Upper lobe of left lung (tissue), 6 donors: Measurements from ENCODE around the gene TTC39A. TPM values are rescaled to one million over a fixed set of nuclear protein-coding genes. Genes with fewer than 3 reads are reported as not detected.

Source experiments
- ATAC-seq, 2 donors: fragments of 200-7000 bp; cut with Tn5 transposase; one replicate each; pipeline ENCODE4 v1.9.1; 2022; ENCODE audit warnings: mild to moderate bottlenecking in 2 of 2, moderate library complexity in 2 of 2; ENCODE audit not compliant: low FRiP score in 2 of 2
- DNase-seq, 2 donors: peaks; one replicate each; pipeline ENCODE4 v3.0.0-alpha.2; 2019 to 2020
- H3K27ac ChIP-seq, 4 donors: fragments of 200-600 bp; sonication (generic); one replicate each; pipeline ENCODE4 v1.5.1; 2016 to 2019
- H3K27me3 ChIP-seq, 4 donors: fragments of 200-600 bp; sonication (generic); one replicate each; pipeline ENCODE4 v1.5.1; 2017 to 2019
- H3K36me3 ChIP-seq, 4 donors: fragments of 200-600 bp; sonication (generic); one replicate each; pipeline ENCODE4 v1.5.1; 2016 to 2019
- H3K4me1 ChIP-seq, 4 donors: fragments of 200-600 bp; sonication (generic); one replicate each; pipeline ENCODE4 v1.5.1; 2018 to 2019
- H3K4me3 ChIP-seq, 4 donors: fragments of 200-600 bp; sonication (generic); one replicate each; pipeline ENCODE4 v1.5.1; 2017 to 2019; ENCODE audit warnings: mild to moderate bottlenecking in 2 of 4, moderate library complexity in 1 of 4
- H3K9me3 ChIP-seq, 4 donors: fragments of 200-600 bp; sonication (generic); one replicate each; pipeline ENCODE4 v1.5.1; 2018 to 2019
- EP300 ChIP-seq, 4 donors: sonication (generic); formaldehyde crosslinking; IDR thresholded peaks; one replicate each; pipeline ENCODE4 v1.5.1; 2017; ENCODE audit warnings: antibody characterized with exemption in 4 of 4, control low read depth in 2 of 4
- POLR2A ChIP-seq, 4 donors: fragments of 450-650 bp; IDR thresholded peaks; one replicate each; pipeline ENCODE4 v1.5.1; 2016 to 2017; ENCODE audit warnings: antibody characterized with exemption in 4 of 4, mild to moderate bottlenecking in 2 of 4
- POLR2AphosphoS5 ChIP-seq, 2 donors: sonication (generic); formaldehyde crosslinking; IDR thresholded peaks; one replicate each; pipeline ENCODE4 v1.5.1; 2017; ENCODE audit warnings: antibody characterized with exemption in 2 of 2
- WGBS, 2 donors: methylation state at CpG; one replicate each; pipeline ENCODE4 v1.1.5; 2017 to 2018; 5-methylcytosine and 5-hydroxymethylcytosine counted together
- total RNA-seq, 6 donors: library from RNA; depleted of rRNA in 4 of 6; stranded (reverse); fragments of >200 nt in 4 of 6; gene quantifications; one replicate each; pipeline versions ENCODE4 v1.1.0 to v1.2.1, GENCODE V29; 2016 to 2021
- TF ChIP-seq, protein P1 (sequence below), 6 experiments: fragments of 450-650 bp in 4 of 6; fragments of 200-600 bp in 2 of 6; sonication (generic) in 2 of 6; IDR thresholded peaks; one replicate each; pipeline ENCODE4 v1.5.1; 2016 to 2019; ENCODE audit warnings: antibody characterized with exemption in 6 of 6
- donor health status: DM: no; HTN: no; CAD: no; lungs with moderate emphysema.
- donor health status: DM: no; HTN: yes; CAD: no; lungs with severe emphysema.

TTC39A gene
- 10 to 100 TPM; 33.0 to 96.4 (median 55.7) TPM for total RNA-seq

DNA sequence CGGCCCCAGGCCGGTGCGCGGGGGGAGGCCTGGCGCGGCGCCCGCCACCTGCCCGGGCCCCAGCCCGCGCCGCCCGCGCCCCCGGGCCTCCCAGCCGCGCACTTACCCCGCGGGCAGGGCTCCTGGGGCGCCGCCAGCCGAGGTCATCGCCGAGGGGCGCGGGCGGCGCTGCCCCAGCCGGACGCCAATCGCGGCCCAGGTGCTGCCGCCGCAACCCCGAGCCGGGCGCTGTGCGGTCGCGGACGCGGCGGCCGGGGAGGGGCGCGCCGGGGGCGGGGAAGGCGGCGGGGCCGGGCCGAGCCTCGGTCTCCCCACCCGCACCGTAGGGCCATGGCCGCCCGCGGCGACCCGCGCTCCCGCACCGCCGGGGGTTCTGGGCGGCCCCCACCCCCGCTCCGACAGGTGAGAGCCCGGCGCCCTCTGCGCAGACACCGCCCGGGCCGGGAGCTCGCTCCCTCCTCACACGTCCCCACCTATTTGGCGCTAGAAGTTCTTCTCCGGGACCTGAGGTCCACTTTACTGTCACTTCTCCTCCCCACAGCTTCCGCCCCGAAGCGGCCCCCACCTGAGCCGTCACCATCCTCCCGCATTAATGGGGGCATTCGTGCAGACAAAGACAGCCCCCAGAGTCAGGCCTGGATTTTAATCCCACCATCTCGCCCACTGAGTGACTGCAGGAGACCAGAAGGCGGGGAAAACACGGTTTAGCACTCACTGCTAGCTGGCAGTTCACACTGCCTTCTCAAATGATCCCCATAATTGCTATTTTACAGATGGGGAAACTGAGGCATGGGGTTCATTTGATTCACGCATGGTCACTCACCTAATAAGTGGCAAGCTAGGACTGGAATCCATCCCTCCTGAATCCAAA, at the start of gene TTC39A:
TSS of gene TTC39A (minus strand) at position 232 of the 871 bp plus-strand sequence. CDS start at position 147, 85 bp downstream.
- Histone ChIP-seq H3K36me3 (no peaks in the 10 kb centered on the region), H3K4me1 (peaks cover 10 to 19% (median 17%) of the 10 kb centered on the region in 4 donors), H3K27ac (peak within 1 kb of the TSS; percentile 55 to 86 (median 78)), H3K4me3 (peak within 1 kb of the TSS in 3 of 4 donors; percentile 48 to 56 (median 55)), H3K27me3 (peaks cover 0 to 15% (median 3%) of the 10 kb centered on the region in 4 donors), H3K9me3 (no peaks in the 10 kb centered on the region)
- WGBS, 2 donors, result 14 to 19% methylated on average over 12 to 20 of the region's 87 CpGs
- TF ChIP-seq, protein P1, sequence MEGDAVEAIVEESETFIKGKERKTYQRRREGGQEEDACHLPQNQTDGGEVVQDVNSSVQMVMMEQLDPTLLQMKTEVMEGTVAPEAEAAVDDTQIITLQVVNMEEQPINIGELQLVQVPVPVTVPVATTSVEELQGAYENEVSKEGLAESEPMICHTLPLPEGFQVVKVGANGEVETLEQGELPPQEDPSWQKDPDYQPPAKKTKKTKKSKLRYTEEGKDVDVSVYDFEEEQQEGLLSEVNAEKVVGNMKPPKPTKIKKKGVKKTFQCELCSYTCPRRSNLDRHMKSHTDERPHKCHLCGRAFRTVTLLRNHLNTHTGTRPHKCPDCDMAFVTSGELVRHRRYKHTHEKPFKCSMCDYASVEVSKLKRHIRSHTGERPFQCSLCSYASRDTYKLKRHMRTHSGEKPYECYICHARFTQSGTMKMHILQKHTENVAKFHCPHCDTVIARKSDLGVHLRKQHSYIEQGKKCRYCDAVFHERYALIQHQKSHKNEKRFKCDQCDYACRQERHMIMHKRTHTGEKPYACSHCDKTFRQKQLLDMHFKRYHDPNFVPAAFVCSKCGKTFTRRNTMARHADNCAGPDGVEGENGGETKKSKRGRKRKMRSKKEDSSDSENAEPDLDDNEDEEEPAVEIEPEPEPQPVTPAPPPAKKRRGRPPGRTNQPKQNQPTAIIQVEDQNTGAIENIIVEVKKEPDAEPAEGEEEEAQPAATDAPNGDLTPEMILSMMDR (IDR thresholded peaks at IDR 0.05), result no peak
- TF ChIP-seq POLR2A (IDR thresholded peaks at IDR 0.05) (peak in 1 of 4 donors; percentile 9), POLR2AphosphoS5 (IDR thresholded peaks at IDR 0.05) (no peak), EP300 (IDR thresholded peaks at IDR 0.05) (no peak)
- peak in 1 of 2 donors; percentile 87 for DNase-seq
- peak in 1 of 2 donors; percentile 4 for ATAC-seq

DNA sequence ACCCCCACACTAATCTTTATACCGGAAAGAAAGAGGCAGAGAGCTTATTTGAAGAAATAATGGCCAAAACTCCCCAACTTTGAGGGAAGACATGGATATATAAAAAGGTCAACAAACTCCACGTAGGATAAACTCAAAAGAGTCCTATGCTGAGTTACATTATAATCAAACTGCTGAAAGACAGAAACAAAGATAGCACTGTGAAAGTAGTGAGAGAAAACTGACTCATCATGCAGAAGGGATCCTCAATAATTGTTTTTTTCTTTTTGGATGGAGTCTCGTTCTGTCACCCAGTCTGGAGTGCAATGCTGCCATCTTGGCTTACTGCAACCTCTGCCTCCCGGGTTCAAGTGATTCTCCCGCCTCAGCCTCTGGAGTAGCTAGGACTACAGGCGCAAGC, 48.5 kb upstream of the TTC39A start:
- ATAC-seq, result no peak
- no peak overlapping the region for H3K4me3 ChIP-seq
- H3K36me3 ChIP-seq, result peaks cover 0 to 50% (median 10%) of the 10 kb centered on the region in 4 donors
- no peaks in the 10 kb centered on the region for H3K4me1 ChIP-seq
- no peak for DNase-seq
- WGBS, 2 donors, result 97% methylated on average over 6 of the region's 6 CpGs
- no peaks in the 10 kb centered on the region for H3K27me3 ChIP-seq
- no peak overlapping the region for H3K27ac ChIP-seq
- H3K9me3 ChIP-seq, result no peaks in the 10 kb centered on the region
- TF ChIP-seq POLR2A (IDR thresholded peaks at IDR 0.05) (no peak), EP300 (IDR thresholded peaks at IDR 0.05) (no peak), POLR2AphosphoS5 (IDR thresholded peaks at IDR 0.05) (no peak)
- TF ChIP-seq, protein P1 (IDR thresholded peaks at IDR 0.05), result no peak

DNA sequence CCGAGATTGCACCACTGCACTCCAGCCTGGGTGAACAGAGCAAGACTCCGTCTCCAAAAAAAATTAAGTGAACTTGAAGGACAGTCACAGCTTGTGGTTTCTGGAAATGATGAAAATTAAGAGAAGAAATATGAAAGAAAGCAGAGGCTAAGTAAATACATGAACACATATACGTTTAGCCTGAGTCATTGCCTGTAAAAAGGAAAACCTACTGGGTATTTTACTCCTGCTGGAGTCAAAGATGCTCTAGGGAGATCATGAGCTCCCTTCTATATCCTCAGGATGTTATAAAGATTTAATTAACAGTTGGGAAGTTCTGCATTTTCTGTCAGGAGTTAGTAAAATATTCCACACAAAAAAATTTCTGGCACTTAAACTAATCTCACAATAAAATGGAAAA, 43.5 kb upstream of the TTC39A start:
- no peak for DNase-seq
- WGBS, 2 donors, result 98% methylated on average over 3 of the region's 3 CpGs
- Histone ChIP-seq H3K27me3 (no peaks in the 10 kb centered on the region), H3K36me3 (peaks cover 5 to 67% (median 19%) of the 10 kb centered on the region in 4 donors), H3K9me3 (no peaks in the 10 kb centered on the region), H3K4me3 (no peak overlapping the region), H3K4me1 (no peaks in the 10 kb centered on the region), H3K27ac (no peak overlapping the region)
- no peak for ATAC-seq
- TF ChIP-seq EP300 (IDR thresholded peaks at IDR 0.05) (no peak), POLR2AphosphoS5 (IDR thresholded peaks at IDR 0.05) (no peak), POLR2A (IDR thresholded peaks at IDR 0.05) (no peak)
- TF ChIP-seq, protein P1 (IDR thresholded peaks at IDR 0.05), result no peak

DNA sequence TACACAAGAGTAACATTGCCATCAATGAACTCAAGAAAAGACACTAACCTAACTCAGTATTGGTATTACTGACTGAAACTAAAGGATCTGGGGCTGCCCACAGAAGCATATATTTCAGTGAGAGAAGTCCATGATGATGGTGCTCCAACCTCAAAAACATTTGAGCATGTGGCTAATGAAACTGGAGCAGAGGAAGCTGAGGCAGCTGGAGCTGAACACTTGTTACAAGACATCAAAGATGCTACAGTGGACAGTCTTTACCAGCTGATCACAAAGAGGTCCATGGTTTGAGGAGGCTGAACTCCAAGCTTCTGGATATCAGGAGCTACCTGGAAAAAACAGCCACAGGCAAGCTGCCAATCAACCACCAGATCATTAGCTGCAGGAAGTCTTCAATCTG, 42.2 kb upstream of the TTC39A start:
- H3K9me3 ChIP-seq, result no peaks in the 10 kb centered on the region
- H3K36me3 ChIP-seq, result peaks cover 5 to 60% (median 19%) of the 10 kb centered on the region in 4 donors
- ATAC-seq, result no peak
- TF ChIP-seq EP300 (IDR thresholded peaks at IDR 0.05) (no peak), POLR2A (IDR thresholded peaks at IDR 0.05) (no peak)
- TF ChIP-seq, protein P1 (IDR thresholded peaks at IDR 0.05), result no peak
- no peak overlapping the region for H3K4me3 ChIP-seq
- H3K4me1 ChIP-seq, result no peaks in the 10 kb centered on the region
- H3K27ac ChIP-seq, result no peak overlapping the region
- H3K27me3 ChIP-seq, result no peaks in the 10 kb centered on the region
- DNase-seq, result no peak
